Myocyte (in vitro differentiated cells): ENCODE data around the gene TMTC2. TPM values are rescaled to one million over a fixed set of nuclear protein-coding genes. Genes with fewer than 3 reads are reported as not detected.

Experiments used
- DNase-seq: peaks from one replicate; pipeline ENCODE4 v3.0.0-alpha.2; 2012; ENCODE audit warnings: low read depth
- total RNA-seq: library from RNA; depleted of rRNA; stranded (reverse); fragments of >200 nt; gene quantifications from 2 replicates; pipeline ENCODE4 v1.2.3, GENCODE V29; 2014

The TMTC2 gene
- total RNA-seq, 1 donor from 2014 or later: 0.78 TPM

DNA sequence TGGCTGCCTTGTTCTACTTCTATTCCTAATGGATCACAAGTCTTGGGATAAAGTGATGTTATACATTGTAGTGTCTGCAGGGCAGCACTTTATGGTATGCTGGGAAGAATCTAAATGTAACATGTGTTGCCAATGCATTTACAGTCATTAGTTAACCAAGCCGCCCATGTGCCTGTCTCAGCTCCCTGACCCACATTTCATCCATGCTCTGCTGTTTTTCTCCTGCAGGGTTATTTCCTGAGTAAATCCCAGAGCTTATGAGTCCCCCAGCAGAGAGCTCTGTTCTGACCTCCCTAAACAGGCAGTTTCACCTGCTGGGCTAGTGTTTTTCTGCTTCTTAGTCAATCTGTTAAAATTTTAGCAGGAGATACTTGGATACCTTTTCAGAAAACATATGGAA, 4.4 kb upstream of the TMTC2 start:
- no peak for DNase-seq

DNA sequence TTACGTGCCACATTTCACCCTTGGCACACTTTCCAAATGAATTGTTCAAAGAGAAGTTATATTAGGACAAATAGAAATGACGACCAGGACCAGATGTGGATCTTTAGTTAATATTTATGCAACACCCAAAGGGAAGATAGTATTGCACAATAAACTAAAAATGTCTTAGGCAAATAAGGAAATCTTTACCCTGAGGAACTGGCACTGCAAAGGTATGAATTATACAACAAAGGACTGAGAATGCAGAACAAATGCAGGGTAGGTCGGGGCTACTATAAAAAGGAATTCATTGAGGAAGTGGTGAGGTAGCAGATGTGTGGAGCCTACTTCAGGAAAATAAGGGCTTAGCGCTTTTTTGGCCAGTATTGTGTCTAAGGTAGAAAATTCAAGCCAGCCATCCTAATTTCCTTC, 3.9 kb upstream of the TMTC2 start:
- DNase-seq: no peak

DNA sequence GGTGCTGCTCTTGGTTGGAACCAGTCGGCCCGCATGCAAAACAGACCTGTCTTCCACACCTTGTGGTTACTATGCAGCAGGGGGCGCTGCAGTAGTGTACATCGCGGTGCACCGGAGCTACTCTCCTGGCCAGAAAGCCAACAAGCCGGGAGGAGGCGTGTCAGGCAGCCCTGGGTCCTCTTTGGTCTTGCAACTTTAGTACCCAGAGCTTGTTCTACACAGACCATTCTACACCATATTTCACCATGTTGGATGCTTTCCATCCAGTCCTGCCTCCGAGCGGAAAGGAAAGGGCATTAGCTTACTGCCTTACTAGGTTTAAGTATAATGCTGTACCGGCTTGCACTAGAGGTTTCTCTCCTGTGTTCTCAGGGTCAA, 927 bp upstream of the TMTC2 start:
- DNase-seq: peak; percentile 92

DNA sequence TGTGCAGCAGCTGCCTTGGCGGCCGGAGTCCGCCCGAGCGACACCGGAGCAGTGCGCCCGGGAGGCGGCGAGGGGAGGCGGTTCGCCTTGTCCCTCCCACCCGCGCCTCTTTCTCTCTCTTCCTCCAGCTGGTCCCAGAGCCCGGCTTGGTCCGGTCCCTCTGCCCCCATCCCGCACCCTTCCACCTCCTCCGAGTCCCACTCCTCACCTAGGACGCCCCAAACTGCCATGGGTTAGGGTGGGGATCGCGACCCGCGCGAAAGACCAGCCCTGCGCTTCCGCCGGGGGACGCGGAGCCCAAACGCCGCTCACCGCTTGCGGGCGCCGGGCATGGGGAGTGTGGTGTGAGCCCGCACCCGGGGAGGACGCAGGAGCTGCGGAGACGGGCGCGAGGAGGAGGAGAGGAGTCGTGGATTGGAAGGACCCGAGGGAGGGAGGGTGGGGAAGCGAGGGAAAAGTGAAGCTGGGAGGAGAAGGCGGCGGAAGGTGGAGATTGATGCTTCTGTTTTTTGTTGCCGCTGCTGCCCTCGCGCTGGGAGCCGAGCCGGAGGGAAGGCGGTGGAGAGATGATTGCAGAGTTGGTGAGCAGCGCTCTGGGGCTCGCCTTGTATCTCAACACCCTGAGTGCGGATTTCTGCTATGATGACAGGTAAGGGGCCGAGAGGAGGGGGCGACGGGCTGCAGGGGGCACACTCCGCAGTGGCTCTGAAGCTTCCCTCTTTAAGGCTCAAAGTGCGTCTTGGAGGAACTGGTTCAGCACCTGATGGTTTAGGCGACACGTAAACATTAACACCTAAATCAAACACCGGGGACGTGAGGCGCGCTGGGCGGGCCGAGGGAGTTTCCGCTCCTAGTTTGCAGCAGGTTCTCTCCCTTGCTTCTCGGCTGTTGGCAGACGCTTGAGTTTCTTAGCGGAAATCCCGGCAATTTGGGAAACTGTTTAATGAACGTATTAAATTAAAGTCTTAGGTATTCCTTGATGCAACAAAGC, 610 bp downstream of the TMTC2 start:
- peak; percentile 4 for DNase-seq

DNA sequence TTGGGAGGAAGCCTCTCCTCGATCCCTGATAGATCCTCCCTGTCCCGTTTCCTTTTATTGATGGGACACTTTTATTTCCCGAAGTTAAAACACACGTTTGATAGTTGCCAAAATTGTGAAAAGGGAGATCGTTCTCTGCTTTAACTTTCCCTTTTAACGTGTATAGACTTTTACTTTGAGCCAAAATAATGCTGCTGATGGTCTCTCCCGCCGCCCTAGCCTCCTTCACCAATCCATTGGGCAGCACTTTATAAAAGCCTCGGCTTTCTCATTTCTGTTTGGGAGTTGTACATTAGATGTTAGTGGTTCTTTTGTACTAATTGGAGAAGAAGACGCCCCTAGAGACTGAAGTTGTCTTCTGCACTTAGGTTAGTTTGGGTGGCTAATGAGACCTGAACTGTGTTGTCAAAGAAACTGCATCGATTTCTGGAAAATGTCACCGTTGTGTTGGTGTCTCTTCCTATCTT, 1.4 kb downstream of the TMTC2 start:
- DNase-seq: peak; percentile 13

DNA sequence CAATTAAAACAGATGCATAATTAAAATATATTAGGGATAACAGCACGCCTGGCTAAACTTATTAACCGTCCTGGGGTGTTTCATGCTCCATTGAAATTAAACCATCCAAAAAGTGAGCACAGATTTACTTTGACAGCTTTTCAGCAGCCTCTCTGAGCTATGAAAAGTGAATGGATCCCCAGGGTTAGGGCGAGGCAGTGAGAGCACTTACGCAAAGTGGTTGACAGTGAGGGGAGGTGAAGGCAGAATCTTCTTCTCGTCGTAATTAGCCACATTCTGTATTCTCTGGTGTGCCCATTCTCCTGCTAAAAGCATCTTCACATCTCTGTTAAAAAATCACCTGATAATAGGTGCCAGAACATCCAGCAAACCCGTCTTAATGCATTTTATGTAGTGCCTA, 1.9 kb downstream of the TMTC2 start:
- no peak for DNase-seq

GRCh38 chr12:82690006-82690405, 3.3 kb downstream of the TMTC2 start:
- DNase-seq: no peak

DNA sequence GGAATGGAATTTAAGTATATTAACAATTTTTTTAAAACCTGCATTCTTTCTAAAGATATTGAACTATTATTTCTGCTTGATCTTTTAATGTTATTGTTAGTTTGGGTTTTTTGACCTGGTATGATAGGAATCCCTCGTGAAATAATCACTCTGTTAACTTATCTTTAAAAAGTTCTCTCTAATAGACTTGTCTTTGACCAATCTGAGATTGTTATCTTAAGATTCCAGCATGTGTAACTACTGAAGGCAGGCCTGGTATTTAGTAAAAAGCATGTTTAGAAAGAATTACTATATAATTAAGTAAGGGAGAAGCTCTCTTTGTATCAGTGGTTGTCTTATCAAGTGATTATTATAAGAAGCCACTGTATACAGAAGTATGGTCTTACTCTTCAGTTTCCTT, 4.8 kb downstream of the TMTC2 start:
- DNase-seq: no peak

DNA sequence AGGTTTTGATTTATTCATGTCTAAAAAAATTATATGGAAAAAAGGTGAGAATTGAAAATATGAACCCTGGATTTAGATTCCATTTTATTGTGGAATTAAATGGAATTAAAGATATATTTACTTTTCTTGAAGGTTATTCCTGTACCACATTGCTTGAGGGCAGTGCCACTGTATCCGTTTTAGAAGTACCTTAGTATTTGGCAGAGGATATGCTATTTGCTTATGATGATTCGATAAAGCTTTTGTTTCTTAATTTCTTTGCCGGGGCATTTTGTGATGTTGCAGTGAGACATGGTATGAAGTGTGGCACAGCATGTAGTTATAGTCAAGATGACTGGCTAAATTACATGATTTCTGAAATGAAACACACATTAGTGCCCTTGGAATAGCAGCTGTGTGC, 7.6 kb downstream of the TMTC2 start:
- DNase-seq: no peak

DNA sequence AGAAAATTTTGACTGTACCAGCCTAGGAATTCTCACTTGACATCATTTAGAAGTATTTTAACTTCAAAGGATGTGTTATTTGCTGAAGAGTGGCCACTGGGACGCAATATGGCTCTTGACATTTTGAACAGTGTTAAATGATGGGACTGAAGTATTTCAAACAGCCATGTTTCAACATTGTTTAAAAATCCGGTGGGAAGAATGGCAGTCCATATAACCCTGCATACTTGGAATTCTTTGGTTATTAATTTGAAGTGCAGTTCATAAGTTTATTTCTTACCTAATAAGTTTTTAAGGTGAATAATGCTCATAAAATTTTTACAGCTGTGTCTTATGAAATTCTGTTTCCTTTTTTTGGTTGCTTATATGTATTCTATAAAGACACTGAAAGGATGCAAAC, 8.3 kb downstream of the TMTC2 start:
- DNase-seq: no peak

GRCh38 chr12:82695531-82695930, 8.8 kb downstream of the TMTC2 start:
- DNase-seq: no peak

DNA sequence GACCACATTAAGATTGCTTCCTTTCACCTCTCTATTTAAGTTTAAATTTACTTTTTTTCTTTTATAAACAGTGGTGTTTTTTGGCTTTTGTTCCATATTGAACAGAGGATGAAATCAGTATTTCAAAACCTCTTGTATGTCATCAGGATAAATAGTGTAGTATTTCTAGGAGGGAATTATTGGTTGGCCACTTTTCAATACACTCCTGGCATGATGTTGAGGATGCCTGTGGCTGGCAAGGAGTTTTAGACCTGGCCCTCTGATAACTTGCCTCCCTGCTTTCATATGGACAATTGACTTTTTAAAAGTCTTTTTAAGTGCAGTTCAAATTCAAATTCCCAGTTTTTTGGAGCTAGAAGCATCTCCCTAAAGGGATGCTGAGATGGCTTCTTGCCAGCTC, 9.8 kb downstream of the TMTC2 start:
- DNase-seq: no peak

- no peak for DNase-seq
Measured at GRCh38 chr12:82698708-82699564, 12.2 kb downstream of the TMTC2 start.

- DNase-seq: no peak
Measured at GRCh38 chr12:82705774-82706173, 19.1 kb downstream of the TMTC2 start.

GRCh38 chr12:82708061-82708879, 21.6 kb downstream of the TMTC2 start:
- no peak for DNase-seq

DNA sequence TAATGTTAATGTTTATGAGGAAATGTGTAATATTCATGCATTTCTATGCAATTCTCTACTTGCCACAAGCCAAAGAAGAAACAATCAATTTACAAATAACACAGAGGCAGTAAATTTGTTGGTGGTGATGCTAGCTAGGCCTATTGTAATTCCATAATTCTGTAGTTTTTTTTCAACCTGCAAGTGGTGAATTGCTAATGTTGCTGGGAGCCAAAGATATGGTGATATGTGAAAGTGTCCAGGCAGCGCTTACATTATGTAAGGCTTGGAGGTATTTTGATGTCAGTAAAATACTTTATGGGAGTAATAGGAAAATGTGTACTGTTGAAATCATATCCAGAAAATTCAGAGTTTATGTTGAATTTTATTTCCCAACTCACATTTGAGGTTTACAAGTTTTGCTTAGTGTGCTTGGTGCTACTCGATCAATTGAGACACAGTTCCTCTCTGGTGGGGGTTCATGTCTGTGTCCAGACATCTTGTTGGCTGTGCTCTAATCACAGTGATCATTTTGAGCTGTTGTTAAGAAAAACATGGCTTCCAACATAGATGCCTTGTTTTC, 23.2 kb downstream of the TMTC2 start:
- no peak for DNase-seq

DNA sequence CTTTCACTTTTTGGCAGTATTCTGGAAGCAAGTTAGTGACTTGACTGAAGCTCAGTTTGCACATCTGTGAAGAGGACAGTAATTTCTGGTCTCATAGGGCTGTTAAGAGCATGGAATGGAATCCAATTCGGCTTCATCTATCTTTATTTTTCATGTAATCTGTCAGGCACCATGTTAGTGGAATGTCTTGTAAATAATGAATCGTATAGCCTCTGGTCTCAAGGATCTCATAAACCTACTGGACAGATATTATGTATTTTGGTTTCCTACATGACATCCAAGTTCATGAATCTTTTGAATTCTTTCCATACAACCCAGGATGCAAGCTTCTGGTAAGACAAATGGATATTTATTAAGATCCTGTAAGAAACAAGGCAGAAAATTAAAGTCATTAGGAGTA, 24.0 kb downstream of the TMTC2 start:
- no peak for DNase-seq

GRCh38 chr12:82714427-82714826, 27.7 kb downstream of the TMTC2 start:
- no peak for DNase-seq

- no peak for DNase-seq
Measured at GRCh38 chr12:82721726-82722125, 35.0 kb downstream of the TMTC2 start.

DNA sequence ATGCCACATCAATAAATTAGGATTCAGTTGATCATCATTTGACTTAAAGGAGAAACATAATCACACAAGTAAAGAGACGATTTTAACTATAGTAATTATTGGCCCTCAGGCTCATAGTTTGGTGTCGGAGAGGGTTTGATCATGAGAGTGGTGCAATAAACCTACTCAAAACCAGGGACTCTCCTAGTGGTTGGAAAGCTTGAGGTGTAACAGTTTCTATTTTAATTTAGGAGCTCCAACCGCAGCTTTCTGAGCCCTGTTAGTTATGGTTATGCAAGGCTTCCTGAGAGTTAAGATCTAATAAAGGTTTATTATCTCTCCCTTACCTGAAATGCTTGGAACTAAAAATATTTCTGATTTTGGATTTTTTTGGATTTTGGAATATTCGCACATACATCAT, 36.4 kb downstream of the TMTC2 start:
- no peak for DNase-seq

DNA sequence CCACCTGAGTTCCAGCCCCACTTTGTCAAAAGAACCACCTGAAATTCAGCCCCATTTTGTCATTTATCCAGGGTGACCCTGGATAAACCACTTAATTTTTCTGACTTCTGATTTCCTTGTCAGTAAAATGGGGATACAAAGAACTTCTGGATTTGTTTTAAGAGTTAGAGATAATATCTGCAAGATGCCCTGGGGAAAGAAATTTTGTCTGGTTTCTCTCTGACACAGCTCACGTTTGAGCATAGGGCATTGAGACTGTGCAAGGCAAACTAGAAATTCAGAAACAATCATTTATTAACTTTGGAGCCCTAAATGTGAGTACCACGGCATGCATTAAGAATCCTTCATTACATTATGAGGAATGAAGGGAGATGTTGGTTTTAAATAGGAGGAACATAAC, 37.2 kb downstream of the TMTC2 start:
- DNase-seq: no peak
